ENCODE data around the gene PLEKHA7.

PLEKHA7 gene

DNA sequence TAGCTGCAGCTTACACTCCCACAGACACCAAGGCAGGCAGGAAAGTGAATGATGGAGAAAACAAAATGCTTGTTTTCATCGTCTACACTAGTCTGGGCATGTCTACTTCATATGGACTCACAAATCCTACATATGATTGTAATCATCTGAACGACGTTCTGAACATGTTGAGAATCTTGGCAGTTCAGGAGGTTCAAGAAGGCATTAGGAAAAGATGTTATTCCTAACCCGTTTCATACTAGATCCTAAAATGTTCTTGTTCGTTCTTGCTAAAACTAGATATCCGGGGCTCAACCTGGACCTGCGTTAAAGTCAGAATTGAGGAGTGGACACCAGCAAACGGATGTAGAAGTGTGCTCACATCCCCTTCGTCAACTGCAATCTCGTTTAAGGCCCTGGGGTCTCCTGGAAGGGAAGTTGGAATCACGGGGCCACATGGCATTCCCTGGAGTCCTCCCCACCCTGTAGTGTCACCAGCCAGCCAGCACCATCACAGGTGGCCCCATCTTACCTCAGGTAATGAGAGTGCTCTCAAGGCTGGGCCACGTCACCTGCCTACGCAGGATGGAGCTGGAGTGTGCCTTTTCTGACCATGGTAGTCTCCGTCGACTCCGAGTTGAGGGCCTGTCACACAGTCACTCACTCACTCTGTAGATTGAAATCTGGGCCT, 238.5 kb downstream of the PLEKHA7 start:
- no peak for DNase-seq (ENCODE audit: low read depth in 1 of 2, low spot score in 1 of 2)
- no peak for TF ChIP-seq POLR2AphosphoS5 (IDR thresholded peaks at IDR 0.05; ENCODE audit: low read depth)
- no peak for TF ChIP-seq GABPA (IDR thresholded peaks at IDR 0.05; ENCODE audit: low read depth)
- no peak for TF ChIP-seq SPI1 (IDR thresholded peaks at IDR 0.05; ENCODE audit: borderline replicate concordance, low read depth)
- TF ChIP-seq, protein P1, sequence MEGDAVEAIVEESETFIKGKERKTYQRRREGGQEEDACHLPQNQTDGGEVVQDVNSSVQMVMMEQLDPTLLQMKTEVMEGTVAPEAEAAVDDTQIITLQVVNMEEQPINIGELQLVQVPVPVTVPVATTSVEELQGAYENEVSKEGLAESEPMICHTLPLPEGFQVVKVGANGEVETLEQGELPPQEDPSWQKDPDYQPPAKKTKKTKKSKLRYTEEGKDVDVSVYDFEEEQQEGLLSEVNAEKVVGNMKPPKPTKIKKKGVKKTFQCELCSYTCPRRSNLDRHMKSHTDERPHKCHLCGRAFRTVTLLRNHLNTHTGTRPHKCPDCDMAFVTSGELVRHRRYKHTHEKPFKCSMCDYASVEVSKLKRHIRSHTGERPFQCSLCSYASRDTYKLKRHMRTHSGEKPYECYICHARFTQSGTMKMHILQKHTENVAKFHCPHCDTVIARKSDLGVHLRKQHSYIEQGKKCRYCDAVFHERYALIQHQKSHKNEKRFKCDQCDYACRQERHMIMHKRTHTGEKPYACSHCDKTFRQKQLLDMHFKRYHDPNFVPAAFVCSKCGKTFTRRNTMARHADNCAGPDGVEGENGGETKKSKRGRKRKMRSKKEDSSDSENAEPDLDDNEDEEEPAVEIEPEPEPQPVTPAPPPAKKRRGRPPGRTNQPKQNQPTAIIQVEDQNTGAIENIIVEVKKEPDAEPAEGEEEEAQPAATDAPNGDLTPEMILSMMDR (IDR thresholded peaks at IDR 0.05; ENCODE audit: insufficient read depth, low read length) = no peak
- TF ChIP-seq, protein P2, sequence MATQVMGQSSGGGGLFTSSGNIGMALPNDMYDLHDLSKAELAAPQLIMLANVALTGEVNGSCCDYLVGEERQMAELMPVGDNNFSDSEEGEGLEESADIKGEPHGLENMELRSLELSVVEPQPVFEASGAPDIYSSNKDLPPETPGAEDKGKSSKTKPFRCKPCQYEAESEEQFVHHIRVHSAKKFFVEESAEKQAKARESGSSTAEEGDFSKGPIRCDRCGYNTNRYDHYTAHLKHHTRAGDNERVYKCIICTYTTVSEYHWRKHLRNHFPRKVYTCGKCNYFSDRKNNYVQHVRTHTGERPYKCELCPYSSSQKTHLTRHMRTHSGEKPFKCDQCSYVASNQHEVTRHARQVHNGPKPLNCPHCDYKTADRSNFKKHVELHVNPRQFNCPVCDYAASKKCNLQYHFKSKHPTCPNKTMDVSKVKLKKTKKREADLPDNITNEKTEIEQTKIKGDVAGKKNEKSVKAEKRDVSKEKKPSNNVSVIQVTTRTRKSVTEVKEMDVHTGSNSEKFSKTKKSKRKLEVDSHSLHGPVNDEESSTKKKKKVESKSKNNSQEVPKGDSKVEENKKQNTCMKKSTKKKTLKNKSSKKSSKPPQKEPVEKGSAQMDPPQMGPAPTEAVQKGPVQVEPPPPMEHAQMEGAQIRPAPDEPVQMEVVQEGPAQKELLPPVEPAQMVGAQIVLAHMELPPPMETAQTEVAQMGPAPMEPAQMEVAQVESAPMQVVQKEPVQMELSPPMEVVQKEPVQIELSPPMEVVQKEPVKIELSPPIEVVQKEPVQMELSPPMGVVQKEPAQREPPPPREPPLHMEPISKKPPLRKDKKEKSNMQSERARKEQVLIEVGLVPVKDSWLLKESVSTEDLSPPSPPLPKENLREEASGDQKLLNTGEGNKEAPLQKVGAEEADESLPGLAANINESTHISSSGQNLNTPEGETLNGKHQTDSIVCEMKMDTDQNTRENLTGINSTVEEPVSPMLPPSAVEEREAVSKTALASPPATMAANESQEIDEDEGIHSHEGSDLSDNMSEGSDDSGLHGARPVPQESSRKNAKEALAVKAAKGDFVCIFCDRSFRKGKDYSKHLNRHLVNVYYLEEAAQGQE (IDR thresholded peaks at IDR 0.05; ENCODE audit: insufficient replicate concordance, low read depth) = no peak
- no peaks in the 10 kb centered on the region for H3K27me3 ChIP-seq (ENCODE audit: insufficient read depth, poor library complexity, severe bottlenecking)
- no peak overlapping the region for H3K27ac ChIP-seq (replicated peaks)
- H3K4me3 ChIP-seq (replicated peaks; ENCODE audit: insufficient read depth, low read length) = no peak overlapping the region

DNA sequence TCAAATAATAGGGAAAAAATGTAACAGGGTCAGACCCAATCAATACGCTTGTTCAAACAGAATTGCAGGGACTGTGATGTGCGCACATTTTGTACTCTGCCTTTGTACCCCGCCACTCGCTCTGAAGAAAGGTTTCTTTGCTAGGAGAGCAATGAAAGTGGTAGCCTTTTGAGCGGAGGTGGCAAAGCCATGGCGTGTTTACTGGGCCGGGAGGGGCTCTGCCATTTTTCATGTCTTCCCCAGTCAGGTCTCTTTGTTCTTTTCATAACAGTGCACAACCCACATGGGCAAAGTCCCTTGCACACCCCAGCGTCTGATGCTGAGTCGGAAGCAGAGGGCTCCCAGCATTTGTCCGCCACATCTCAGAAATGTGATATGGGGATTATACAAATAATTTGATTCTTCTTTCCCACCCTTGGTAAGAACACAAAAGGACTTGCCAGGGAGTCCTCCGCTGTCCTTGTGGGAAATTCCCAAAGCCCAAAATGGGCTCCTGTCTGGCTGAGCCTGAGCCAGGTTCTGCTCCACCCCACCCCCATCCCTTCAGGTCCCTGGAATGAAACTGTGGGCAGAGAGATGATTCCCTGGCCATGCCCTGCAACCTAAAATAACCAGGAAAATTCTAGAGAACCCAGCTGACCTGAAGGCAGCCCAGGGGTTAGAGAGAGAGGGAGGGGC, 239.1 kb downstream of the PLEKHA7 start:
- TF ChIP-seq GABPA (IDR thresholded peaks at IDR 0.05; ENCODE audit: low read depth) = no peak
- TF ChIP-seq SPI1 (IDR thresholded peaks at IDR 0.05; ENCODE audit: borderline replicate concordance, low read depth) = no peak
- TF ChIP-seq, protein P1 (IDR thresholded peaks at IDR 0.05; ENCODE audit: insufficient read depth, low read length) = no peak
- TF ChIP-seq POLR2AphosphoS5 (IDR thresholded peaks at IDR 0.05; ENCODE audit: low read depth) = no peak
- TF ChIP-seq, protein P2 (IDR thresholded peaks at IDR 0.05; ENCODE audit: insufficient replicate concordance, low read depth) = no peak
- Histone ChIP-seq H3K27ac (replicated peaks) (no peak overlapping the region), H3K4me3 (replicated peaks; ENCODE audit: insufficient read depth, low read length) (no peak overlapping the region), H3K27me3 (ENCODE audit: insufficient read depth, poor library complexity, severe bottlenecking) (no peaks in the 10 kb centered on the region)
- DNase-seq (ENCODE audit: low read depth in 1 of 2, low spot score in 1 of 2) = no peak

DNA sequence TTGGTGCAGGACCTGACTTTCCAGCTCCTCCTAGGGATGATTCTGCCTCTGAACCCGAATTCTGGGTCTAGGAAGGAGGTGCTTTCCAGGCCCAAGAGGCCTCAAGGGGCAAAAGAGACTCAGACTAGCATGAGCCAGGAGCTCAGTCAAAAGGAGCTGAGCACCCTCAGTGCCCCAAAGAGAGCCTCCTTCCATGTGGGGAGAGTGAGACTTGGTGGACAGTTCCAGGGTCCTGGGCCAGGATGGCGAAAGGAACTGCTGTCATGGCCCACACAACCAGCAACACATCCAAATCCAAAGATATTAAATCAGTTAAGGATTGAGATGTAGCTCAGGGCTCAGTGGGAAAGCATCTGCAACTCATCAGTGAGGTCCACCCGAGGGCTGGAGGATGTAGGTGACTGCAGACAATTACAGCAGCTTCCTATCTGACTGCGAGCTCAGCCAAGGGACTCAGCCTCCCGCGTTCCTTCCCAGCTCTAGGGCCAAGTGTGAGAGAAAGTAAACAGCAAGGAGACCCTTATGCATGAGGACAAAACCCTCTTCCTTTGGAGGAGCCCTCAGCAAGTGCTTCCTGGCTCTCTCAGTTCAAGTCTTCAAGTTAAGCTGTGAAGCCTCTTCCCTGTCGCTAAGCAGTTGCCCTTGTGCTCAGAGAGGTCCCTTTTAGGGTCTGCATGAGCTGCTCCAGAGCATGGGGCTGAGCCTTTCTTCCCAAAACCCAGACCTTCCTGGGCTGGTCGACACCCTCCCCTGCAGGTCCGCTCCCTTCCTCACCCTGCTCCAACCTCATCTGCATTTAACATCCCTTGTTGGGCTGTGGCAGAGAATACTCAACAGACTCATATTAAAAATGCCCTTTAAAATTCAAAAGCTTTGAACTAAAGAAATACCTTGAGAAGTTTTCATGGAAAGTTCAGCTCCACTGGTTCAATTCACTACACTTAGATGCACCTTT, 240.0 kb downstream of the PLEKHA7 start:
- no peak overlapping the region for H3K4me3 ChIP-seq (replicated peaks; ENCODE audit: insufficient read depth, low read length)
- TF ChIP-seq, protein P2 (IDR thresholded peaks at IDR 0.05; ENCODE audit: insufficient replicate concordance, low read depth) = no peak
- TF ChIP-seq GABPA (IDR thresholded peaks at IDR 0.05; ENCODE audit: low read depth) (no peak), SPI1 (IDR thresholded peaks at IDR 0.05; ENCODE audit: borderline replicate concordance, low read depth) (no peak), POLR2AphosphoS5 (IDR thresholded peaks at IDR 0.05; ENCODE audit: low read depth) (no peak)
- TF ChIP-seq, protein P1 (IDR thresholded peaks at IDR 0.05; ENCODE audit: insufficient read depth, low read length) = no peak
- H3K27ac ChIP-seq (replicated peaks) = no peak overlapping the region
- DNase-seq (ENCODE audit: low read depth in 1 of 2, low spot score in 1 of 2) = no peak
- H3K27me3 ChIP-seq (ENCODE audit: insufficient read depth, poor library complexity, severe bottlenecking) = no peaks in the 10 kb centered on the region
